Activated naive CD4-positive, alpha-beta T cell treated with anti-CD3 and anti-CD28 coated beads for 36 hours (primary cell): Measurements from ENCODE around the gene PCYT1B. TPM values are rescaled to one million over a fixed set of nuclear protein-coding genes. Genes with fewer than 3 reads are reported as not detected.
"Not testable (repeated sequence)": the region's sequence is repeated elsewhere in the genome, so short reads cannot be mapped to it uniquely, and the experiment has no call there.

Experiments
- CTCF ChIA-PET: fragments of 350-600 bp; sonication (Branson Sonifier 250); formaldehyde crosslinking; loops from one replicate; lab custom pipeline; 2021; ENCODE audit warnings: antibody characterized with exemption; lab: Charles Lee
- DNase-seq: peaks from one replicate; pipeline ENCODE4 v3.0.0-alpha.2; 2020
- H3K27ac Mint-ChIP-seq: one replicate; pipeline ENCODE4 v1.8.0; 2021; ENCODE audit warnings: mild to moderate bottlenecking, mixed read lengths
- H3K27me3 Mint-ChIP-seq: one replicate; pipeline ENCODE4 v1.8.0; 2021; ENCODE audit warnings: low read depth, mixed read lengths
- H3K36me3 Mint-ChIP-seq: one replicate; pipeline ENCODE4 v1.8.0; 2021; ENCODE audit warnings: low read depth, mixed read lengths
- H3K4me1 Mint-ChIP-seq: one replicate; pipeline ENCODE4 v1.8.0; 2021; ENCODE audit warnings: low read depth, mixed read lengths
- H3K4me3 Mint-ChIP-seq: one replicate; pipeline ENCODE4 v1.8.0; 2021; ENCODE audit warnings: mild to moderate bottlenecking, moderate library complexity, mixed read lengths
- H3K9me3 Mint-ChIP-seq: one replicate; pipeline ENCODE4 v1.8.0; 2021; ENCODE audit warnings: mixed read lengths
- intact Hi-C: fragments of 100-400 bp; cut with micrococcal nuclease; formaldehyde crosslinking; loops from one replicate; pipeline ENCODE4 v1.15.1; 2023
- total RNA-seq, 2 experiments: library from RNA; stranded (reverse); gene quantifications; one replicate each; pipeline ENCODE4 v1.2.3, GENCODE V29; 2021

Gene PCYT1B
- total RNA-seq, 2 experiments from 2014 or later: 0.17 TPM; not detected in 1

GRCh38 chrX:24619647-24620046, 27.5 kb downstream of the PCYT1B start:
- intact Hi-C loops: no loop called here
- no peak for DNase-seq
- no peaks in the 10 kb centered on the region for H3K9me3 Mint-ChIP-seq
- CTCF ChIA-PET: no interaction called here
- H3K27ac Mint-ChIP-seq: no peak overlapping the region
- no peaks in the 10 kb centered on the region for H3K27me3 Mint-ChIP-seq
- H3K4me3 Mint-ChIP-seq: no peak overlapping the region
- no peaks in the 10 kb centered on the region for H3K36me3 Mint-ChIP-seq
- H3K4me1 Mint-ChIP-seq: no peaks in the 10 kb centered on the region

- Mint-ChIP-seq H3K9me3 (no peaks in the 10 kb centered on the region), H3K36me3 (no peaks in the 10 kb centered on the region), H3K27ac (no peak overlapping the region), H3K27me3 (peaks cover under 1% of the 10 kb centered on the region), H3K4me1 (no peaks in the 10 kb centered on the region), H3K4me3 (no peak overlapping the region)
- no peak for DNase-seq
- intact Hi-C loops: no loop called here
- CTCF ChIA-PET: no interaction called here
Observed at GRCh38 chrX:24610516-24610915, 36.6 kb downstream of the PCYT1B start.

- CTCF ChIA-PET: no interaction called here
- DNase-seq: no peak
- peaks cover 4% of the 10 kb centered on the region for H3K27me3 Mint-ChIP-seq
- H3K27ac Mint-ChIP-seq: no peak overlapping the region
- no peaks in the 10 kb centered on the region for H3K4me1 Mint-ChIP-seq
- no peaks in the 10 kb centered on the region for H3K36me3 Mint-ChIP-seq
- no peaks in the 10 kb centered on the region for H3K9me3 Mint-ChIP-seq
- intact Hi-C loops: no loop called here
- H3K4me3 Mint-ChIP-seq: no peak overlapping the region
Observed at GRCh38 chrX:24607616-24608015, 39.5 kb downstream of the PCYT1B start.

GRCh38 chrX:24605941-24606340, 41.2 kb downstream of the PCYT1B start:
- H3K4me1 Mint-ChIP-seq, H3K4me3 Mint-ChIP-seq, H3K36me3 Mint-ChIP-seq, intact Hi-C loops, H3K9me3 Mint-ChIP-seq, DNase-seq, H3K27ac Mint-ChIP-seq, H3K27me3 Mint-ChIP-seq, CTCF ChIA-PET: not testable (repeated sequence)

- Mint-ChIP-seq H3K36me3 (no peaks in the 10 kb centered on the region), H3K27me3 (peaks cover 4% of the 10 kb centered on the region), H3K4me1 (no peaks in the 10 kb centered on the region), H3K27ac (no peak overlapping the region), H3K4me3 (no peak overlapping the region), H3K9me3 (no peaks in the 10 kb centered on the region)
- intact Hi-C loops: no loop called here
- CTCF ChIA-PET: no interaction called here
- no peak for DNase-seq
Observed at GRCh38 chrX:24603191-24603590, 44.0 kb downstream of the PCYT1B start.

- Mint-ChIP-seq H3K4me3 (no peak overlapping the region), H3K27me3 (peaks cover 4% of the 10 kb centered on the region), H3K4me1 (no peaks in the 10 kb centered on the region), H3K36me3 (no peaks in the 10 kb centered on the region), H3K9me3 (no peaks in the 10 kb centered on the region), H3K27ac (no peak overlapping the region)
- CTCF ChIA-PET: no interaction called here
- intact Hi-C loops: no loop called here
- DNase-seq: no peak
Observed at GRCh38 chrX:24601858-24602257, 45.3 kb downstream of the PCYT1B start.

- Mint-ChIP-seq H3K27me3 (no peaks in the 10 kb centered on the region), H3K27ac (no peak overlapping the region), H3K4me3 (no peak overlapping the region), H3K9me3 (no peaks in the 10 kb centered on the region), H3K4me1 (no peaks in the 10 kb centered on the region), H3K36me3 (no peaks in the 10 kb centered on the region)
- DNase-seq: no peak
- intact Hi-C loops: no loop called here
- CTCF ChIA-PET: no interaction called here
Observed at GRCh38 chrX:24594501-24594900, 52.6 kb downstream of the PCYT1B start.

- CTCF ChIA-PET: no interaction called here
- Mint-ChIP-seq H3K4me3 (no peak overlapping the region), H3K36me3 (no peaks in the 10 kb centered on the region), H3K27me3 (no peaks in the 10 kb centered on the region), H3K27ac (no peak overlapping the region), H3K4me1 (no peaks in the 10 kb centered on the region), H3K9me3 (no peaks in the 10 kb centered on the region)
- DNase-seq: no peak
- intact Hi-C loops: no loop called here
Observed at GRCh38 chrX:24590111-24590510, 57.0 kb downstream of the PCYT1B start.

- H3K27ac Mint-ChIP-seq: no peak overlapping the region
- no peaks in the 10 kb centered on the region for H3K27me3 Mint-ChIP-seq
- no peak overlapping the region for H3K4me3 Mint-ChIP-seq
- CTCF ChIA-PET: interaction anchor here (1.1 kb wide), 1 partner anchor 181 kb away, joined by 3 read pairs; no protein-coding TSS in a partner anchor
- H3K9me3 Mint-ChIP-seq: no peaks in the 10 kb centered on the region
- no peak for DNase-seq
- intact Hi-C loops: no loop called here
- H3K36me3 Mint-ChIP-seq: no peaks in the 10 kb centered on the region
- no peaks in the 10 kb centered on the region for H3K4me1 Mint-ChIP-seq
Observed at GRCh38 chrX:24577091-24577490, 70.1 kb downstream of the PCYT1B start.

- DNase-seq: no peak
- no peak overlapping the region for H3K27ac Mint-ChIP-seq
- CTCF ChIA-PET: no interaction called here
- H3K36me3 Mint-ChIP-seq: no peaks in the 10 kb centered on the region
- H3K4me3 Mint-ChIP-seq: no peak overlapping the region
- intact Hi-C loops: no loop called here
- H3K9me3 Mint-ChIP-seq: no peaks in the 10 kb centered on the region
- no peaks in the 10 kb centered on the region for H3K27me3 Mint-ChIP-seq
- H3K4me1 Mint-ChIP-seq: no peaks in the 10 kb centered on the region
Observed at GRCh38 chrX:24575496-24575895, 71.7 kb downstream of the PCYT1B start.

- Mint-ChIP-seq H3K4me1 (no peaks in the 10 kb centered on the region), H3K9me3 (no peaks in the 10 kb centered on the region), H3K27me3 (no peaks in the 10 kb centered on the region), H3K4me3 (no peak overlapping the region), H3K27ac (no peak overlapping the region), H3K36me3 (no peaks in the 10 kb centered on the region)
- intact Hi-C loops: no loop called here
- no peak for DNase-seq
- CTCF ChIA-PET: no interaction called here
Observed at GRCh38 chrX:24574743-24575142, 72.4 kb downstream of the PCYT1B start.

GRCh38 chrX:24567169-24567568, 80.0 kb downstream of the PCYT1B start:
- CTCF ChIA-PET: no interaction called here
- intact Hi-C loops: no loop called here
- DNase-seq: no peak
- no peaks in the 10 kb centered on the region for H3K9me3 Mint-ChIP-seq
- no peaks in the 10 kb centered on the region for H3K4me1 Mint-ChIP-seq
- no peaks in the 10 kb centered on the region for H3K27me3 Mint-ChIP-seq
- H3K4me3 Mint-ChIP-seq: no peak overlapping the region
- H3K27ac Mint-ChIP-seq: no peak overlapping the region
- no peaks in the 10 kb centered on the region for H3K36me3 Mint-ChIP-seq

GRCh38 chrX:24566240-24566639, 80.9 kb downstream of the PCYT1B start:
- Mint-ChIP-seq H3K36me3 (no peaks in the 10 kb centered on the region), H3K27ac (no peak overlapping the region), H3K9me3 (no peaks in the 10 kb centered on the region), H3K27me3 (no peaks in the 10 kb centered on the region), H3K4me1 (no peaks in the 10 kb centered on the region), H3K4me3 (no peak overlapping the region)
- DNase-seq: no peak
- intact Hi-C loops: no loop called here
- CTCF ChIA-PET: no interaction called here
